ENCODE results near the gene LGALS14.

DNA sequence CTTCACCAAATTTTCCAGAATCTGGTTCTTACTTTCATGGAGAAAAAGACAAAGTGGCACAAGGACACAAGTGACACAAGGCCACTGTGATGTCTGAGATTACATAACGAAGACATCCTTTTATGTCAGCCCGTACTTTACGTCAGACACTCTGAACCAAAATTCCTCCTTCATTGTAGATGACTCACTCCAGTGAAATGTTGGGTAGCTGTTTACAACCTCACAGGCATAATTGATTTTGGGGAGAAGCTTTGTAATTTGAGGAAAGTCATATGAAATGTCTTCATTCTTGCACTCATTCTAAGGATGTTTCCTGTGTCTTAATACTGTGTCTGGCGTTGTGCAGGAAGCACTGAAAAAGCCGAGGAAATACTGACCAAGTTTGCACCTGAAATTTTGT, 20.0 kb upstream of the LGALS14 start:
- no peak for TF ChIP-seq POLR2A (IDR thresholded peaks at IDR 0.05; ENCODE audit: extremely low read depth, insufficient read length)
- TF ChIP-seq, protein P1, sequence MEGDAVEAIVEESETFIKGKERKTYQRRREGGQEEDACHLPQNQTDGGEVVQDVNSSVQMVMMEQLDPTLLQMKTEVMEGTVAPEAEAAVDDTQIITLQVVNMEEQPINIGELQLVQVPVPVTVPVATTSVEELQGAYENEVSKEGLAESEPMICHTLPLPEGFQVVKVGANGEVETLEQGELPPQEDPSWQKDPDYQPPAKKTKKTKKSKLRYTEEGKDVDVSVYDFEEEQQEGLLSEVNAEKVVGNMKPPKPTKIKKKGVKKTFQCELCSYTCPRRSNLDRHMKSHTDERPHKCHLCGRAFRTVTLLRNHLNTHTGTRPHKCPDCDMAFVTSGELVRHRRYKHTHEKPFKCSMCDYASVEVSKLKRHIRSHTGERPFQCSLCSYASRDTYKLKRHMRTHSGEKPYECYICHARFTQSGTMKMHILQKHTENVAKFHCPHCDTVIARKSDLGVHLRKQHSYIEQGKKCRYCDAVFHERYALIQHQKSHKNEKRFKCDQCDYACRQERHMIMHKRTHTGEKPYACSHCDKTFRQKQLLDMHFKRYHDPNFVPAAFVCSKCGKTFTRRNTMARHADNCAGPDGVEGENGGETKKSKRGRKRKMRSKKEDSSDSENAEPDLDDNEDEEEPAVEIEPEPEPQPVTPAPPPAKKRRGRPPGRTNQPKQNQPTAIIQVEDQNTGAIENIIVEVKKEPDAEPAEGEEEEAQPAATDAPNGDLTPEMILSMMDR (IDR thresholded peaks at IDR 0.05; ENCODE audit: low read depth, low read length): no peak

Measured in NB4 (cell line).